Caco-2 (cell line): ENCODE results near the gene MMP13. TPM values are rescaled to one million over a fixed set of nuclear protein-coding genes. Genes with fewer than 3 reads are reported as not detected.

Experiments
- BruUV-seq: library from RNA; stranded (reverse); fragments of 400-500 nt; replicated peaks from 2 replicates; lab custom pipeline; 2021; lab: Mats Ljungman, UMichigan
- CTCF ChIA-PET: fragments of 300-600 bp; sonication (Branson Sonifier 250); formaldehyde crosslinking; loops from one replicate; lab custom pipeline; 2022; ENCODE audit warnings: antibody characterized with exemption; lab: Charles Lee
- POLR2A ChIA-PET: fragments of 300-600 bp; sonication (Branson Sonifier 250); formaldehyde crosslinking; loops from one replicate; lab custom pipeline; 2022; ENCODE audit warnings: antibody characterized with exemption; lab: Charles Lee
- DNase-seq, 2 experiments: peaks; one replicate each; pipeline versions ENCODE4 v3.0.0 to v3.0.0-alpha.2; 2020 to 2022
- H3K27me3 ChIP-seq: replicated peaks from 2 replicates; pipeline ENCODE4 v1.6.0; 2011; ENCODE audit warnings: low read length; ENCODE audit not compliant: control insufficient read depth, insufficient read depth
- H3K36me3 ChIP-seq: 2 replicates; pipeline ENCODE4 v1.5.1; 2011; ENCODE audit warnings: low read length; ENCODE audit not compliant: control insufficient read depth, insufficient read depth
- H3K4me1 ChIP-seq: fragments of 250-450 bp; sonication (Bioruptor Pico); 2 replicates; pipeline ENCODE4 v1.5.1; 2020; ENCODE audit warnings: mild to moderate bottlenecking
- H3K4me3 ChIP-seq: 2 replicates; pipeline ENCODE4 v1.5.1; 2011; ENCODE audit warnings: low read depth, mild to moderate bottlenecking, control low read depth, low read length
- H3K9me3 ChIP-seq: fragments of 250-450 bp; sonication (Bioruptor Pico); 2 replicates; pipeline ENCODE4 v1.5.1; 2020; ENCODE audit warnings: mild to moderate bottlenecking, moderate library complexity
- H3K27ac Mint-ChIP-seq: one replicate; pipeline ENCODE4 v1.8.0; 2022; ENCODE audit warnings: mixed read lengths; ENCODE audit not compliant: unreplicated experiment
- H3K27me3 Mint-ChIP-seq: one replicate; pipeline ENCODE4 v1.8.0; 2022; ENCODE audit warnings: mixed read lengths; ENCODE audit not compliant: insufficient read depth, unreplicated experiment
- H3K36me3 Mint-ChIP-seq: one replicate; pipeline ENCODE4 v1.8.0; 2022; ENCODE audit warnings: mild to moderate bottlenecking, mixed read lengths; ENCODE audit not compliant: insufficient read depth, unreplicated experiment
- H3K4me1 Mint-ChIP-seq: one replicate; pipeline ENCODE4 v1.8.0; 2022; ENCODE audit warnings: low read depth, mixed read lengths; ENCODE audit not compliant: unreplicated experiment
- H3K4me3 Mint-ChIP-seq: one replicate; pipeline ENCODE4 v1.8.0; 2022; ENCODE audit warnings: mild to moderate bottlenecking, moderate library complexity, mixed read lengths; ENCODE audit not compliant: unreplicated experiment
- H3K9me3 Mint-ChIP-seq: one replicate; pipeline ENCODE4 v1.8.0; 2022; ENCODE audit warnings: mixed read lengths; ENCODE audit not compliant: unreplicated experiment
- intact Hi-C: fragments of 100-400 bp; cut with micrococcal nuclease; formaldehyde crosslinking; loops from one replicate; pipeline ENCODE4 v1.10.0; 2022; ENCODE audit not compliant: unreplicated experiment
- total RNA-seq: library from RNA; stranded (reverse); gene quantifications from 2 replicates; pipeline ENCODE4 v1.2.3, GENCODE V29; 2022
- TF ChIP-seq, protein P1 (sequence below), 2 experiments: fragments of 200-600 bp in 1 of 2; IDR thresholded peaks; 1 replicate in 1 of 2; 2 replicates in 1 of 2; pipeline versions ENCODE4 v1.5.1 to v1.8.0; 2011 to 2022; ENCODE audit warnings: antibody characterized with exemption in 1 of 2, control low read depth in 1 of 2, inconsistent platforms in 1 of 2, low read depth in 1 of 2, low read length in 1 of 2, mild to moderate bottlenecking in 1 of 2, moderate library complexity in 1 of 2; ENCODE audit not compliant: insufficient read depth in 1 of 2, severe bottlenecking in 1 of 2, unreplicated experiment in 1 of 2

The MMP13 gene
- total RNA-seq, 1 experiment from 2014 or later: not detected

DNA sequence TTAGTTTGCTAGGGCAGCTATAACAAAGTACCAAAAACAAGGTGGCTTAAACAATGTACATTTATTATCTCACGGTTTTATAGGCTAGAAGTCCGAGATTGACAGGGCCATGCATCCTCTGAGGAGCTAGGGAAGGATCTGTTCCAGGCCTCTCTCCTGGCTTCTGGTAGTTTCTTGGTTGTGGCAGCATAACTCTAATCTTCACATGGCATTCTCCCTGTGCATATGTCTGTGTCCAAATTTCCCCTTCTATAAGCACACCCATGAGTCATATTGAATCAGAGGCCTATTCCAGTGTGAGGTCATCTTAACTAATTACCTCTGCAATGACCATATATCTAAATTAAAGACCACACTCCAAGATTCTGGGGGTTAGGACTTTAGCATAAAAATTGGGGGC, 31.3 kb upstream of the MMP13 start:
- no peaks in the 10 kb centered on the region for H3K4me1 Mint-ChIP-seq
- Histone ChIP-seq H3K4me3 (no peak overlapping the region), H3K9me3 (no peaks in the 10 kb centered on the region), H3K4me1 (no peaks in the 10 kb centered on the region), H3K36me3 (no peaks in the 10 kb centered on the region), H3K27me3 (no peaks in the 10 kb centered on the region)
- H3K36me3 Mint-ChIP-seq: no peaks in the 10 kb centered on the region
- H3K9me3 Mint-ChIP-seq: no peaks in the 10 kb centered on the region
- no peak overlapping the region for H3K27ac Mint-ChIP-seq
- POLR2A ChIA-PET: no interaction called here
- no peak overlapping the region for H3K4me3 Mint-ChIP-seq
- BruUV-seq: no TSS peak
- CTCF ChIA-PET: no interaction called here
- TF ChIP-seq, protein P1, sequence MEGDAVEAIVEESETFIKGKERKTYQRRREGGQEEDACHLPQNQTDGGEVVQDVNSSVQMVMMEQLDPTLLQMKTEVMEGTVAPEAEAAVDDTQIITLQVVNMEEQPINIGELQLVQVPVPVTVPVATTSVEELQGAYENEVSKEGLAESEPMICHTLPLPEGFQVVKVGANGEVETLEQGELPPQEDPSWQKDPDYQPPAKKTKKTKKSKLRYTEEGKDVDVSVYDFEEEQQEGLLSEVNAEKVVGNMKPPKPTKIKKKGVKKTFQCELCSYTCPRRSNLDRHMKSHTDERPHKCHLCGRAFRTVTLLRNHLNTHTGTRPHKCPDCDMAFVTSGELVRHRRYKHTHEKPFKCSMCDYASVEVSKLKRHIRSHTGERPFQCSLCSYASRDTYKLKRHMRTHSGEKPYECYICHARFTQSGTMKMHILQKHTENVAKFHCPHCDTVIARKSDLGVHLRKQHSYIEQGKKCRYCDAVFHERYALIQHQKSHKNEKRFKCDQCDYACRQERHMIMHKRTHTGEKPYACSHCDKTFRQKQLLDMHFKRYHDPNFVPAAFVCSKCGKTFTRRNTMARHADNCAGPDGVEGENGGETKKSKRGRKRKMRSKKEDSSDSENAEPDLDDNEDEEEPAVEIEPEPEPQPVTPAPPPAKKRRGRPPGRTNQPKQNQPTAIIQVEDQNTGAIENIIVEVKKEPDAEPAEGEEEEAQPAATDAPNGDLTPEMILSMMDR (IDR thresholded peaks at IDR 0.05; ENCODE audit: insufficient read depth in 1 of 2, low read depth in 1 of 2, low read length in 1 of 2, severe bottlenecking in 1 of 2, unreplicated experiment in 1 of 2): no peak
- peaks cover 17% of the 10 kb centered on the region for H3K27me3 Mint-ChIP-seq
- DNase-seq: no peak
- intact Hi-C loops: no loop called here

DNA sequence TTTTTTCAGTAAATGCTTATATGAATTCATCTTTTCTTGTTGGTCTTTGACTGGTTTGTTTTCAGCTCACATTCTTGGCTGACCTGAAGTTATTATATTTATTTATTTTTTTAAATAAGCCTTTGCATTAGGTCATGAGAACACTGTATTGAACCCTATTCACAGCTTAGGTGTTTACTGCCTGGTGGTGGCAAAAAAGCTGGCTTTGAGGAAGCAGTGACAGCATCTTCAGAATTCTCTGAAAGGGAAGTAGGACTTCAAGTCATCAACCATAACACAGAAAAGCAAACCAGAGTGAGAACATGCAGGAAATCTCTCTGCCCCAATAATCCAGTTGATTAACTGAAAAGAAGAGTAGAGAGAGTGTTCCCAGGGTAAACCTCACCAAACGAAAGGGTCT, 30.3 kb upstream of the MMP13 start:
- intact Hi-C loops: no loop called here
- ChIA-PET CTCF (no interaction called here), POLR2A (no interaction called here)
- H3K4me3 Mint-ChIP-seq: no peak overlapping the region
- H3K4me1 ChIP-seq: no peaks in the 10 kb centered on the region
- no peaks in the 10 kb centered on the region for H3K4me1 Mint-ChIP-seq
- no peaks in the 10 kb centered on the region for H3K9me3 Mint-ChIP-seq
- BruUV-seq: no TSS peak
- DNase-seq: no peak
- H3K36me3 Mint-ChIP-seq: no peaks in the 10 kb centered on the region
- no peaks in the 10 kb centered on the region for H3K9me3 ChIP-seq
- TF ChIP-seq, protein P1 (IDR thresholded peaks at IDR 0.05; ENCODE audit: insufficient read depth in 1 of 2, low read depth in 1 of 2, low read length in 1 of 2, severe bottlenecking in 1 of 2, unreplicated experiment in 1 of 2): no peak
- no peak overlapping the region for H3K27ac Mint-ChIP-seq
- peaks cover 9% of the 10 kb centered on the region for H3K27me3 Mint-ChIP-seq
- H3K27me3 ChIP-seq: no peaks in the 10 kb centered on the region
- H3K36me3 ChIP-seq: no peaks in the 10 kb centered on the region
- H3K4me3 ChIP-seq: no peak overlapping the region

DNA sequence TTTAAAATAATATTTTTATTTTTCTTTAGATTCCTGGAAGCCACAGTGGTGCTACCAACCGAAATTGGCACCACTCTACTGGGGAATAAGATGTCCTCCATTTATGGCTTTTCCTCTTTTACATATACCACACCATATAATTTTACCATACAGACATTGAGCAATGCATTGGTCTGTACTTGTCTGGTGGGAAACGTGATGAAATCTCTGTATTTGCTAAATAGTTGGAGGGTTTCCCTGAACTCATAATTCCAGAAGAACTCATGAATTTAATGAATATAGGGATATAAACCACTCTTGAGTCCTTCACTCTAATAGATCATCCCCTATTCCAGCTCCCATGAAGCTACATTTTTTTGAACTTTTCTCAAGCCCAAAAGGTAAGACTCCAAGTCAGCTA, 28.0 kb upstream of the MMP13 start:
- ChIA-PET POLR2A (no interaction called here), CTCF (no interaction called here)
- no peak for DNase-seq

More for the DNA sequence above, 28.0 kb upstream of the MMP13 start:
- intact Hi-C loops: no loop called here
- no peak overlapping the region for H3K4me3 ChIP-seq
- TF ChIP-seq, protein P1 (IDR thresholded peaks at IDR 0.05; ENCODE audit: insufficient read depth in 1 of 2, low read depth in 1 of 2, low read length in 1 of 2, severe bottlenecking in 1 of 2, unreplicated experiment in 1 of 2): no peak
- no peaks in the 10 kb centered on the region for H3K27me3 Mint-ChIP-seq
- H3K27me3 ChIP-seq: no peaks in the 10 kb centered on the region
- no peak overlapping the region for H3K27ac Mint-ChIP-seq
- H3K36me3 Mint-ChIP-seq: no peaks in the 10 kb centered on the region
- H3K4me3 Mint-ChIP-seq: no peak overlapping the region
- no peaks in the 10 kb centered on the region for H3K9me3 ChIP-seq
- H3K4me1 ChIP-seq: no peaks in the 10 kb centered on the region
- H3K36me3 ChIP-seq: no peaks in the 10 kb centered on the region
- no peaks in the 10 kb centered on the region for H3K9me3 Mint-ChIP-seq
- H3K4me1 Mint-ChIP-seq: no peaks in the 10 kb centered on the region
- BruUV-seq: no TSS peak
